Anterior cingulate cortex (tissue), 58 donors: ENCODE results near the gene MAPK8IP3.
"Not testable (repeated sequence)": the region's sequence is repeated elsewhere in the genome, so short reads cannot be mapped to it uniquely, and the experiment has no call there.

ENCODE experiments used
- DNase-seq, 58 donors: peaks; one replicate each; lab custom pipeline; 2025; lab: John Stamatoyannopoulos, UW

MAPK8IP3 gene

DNA sequence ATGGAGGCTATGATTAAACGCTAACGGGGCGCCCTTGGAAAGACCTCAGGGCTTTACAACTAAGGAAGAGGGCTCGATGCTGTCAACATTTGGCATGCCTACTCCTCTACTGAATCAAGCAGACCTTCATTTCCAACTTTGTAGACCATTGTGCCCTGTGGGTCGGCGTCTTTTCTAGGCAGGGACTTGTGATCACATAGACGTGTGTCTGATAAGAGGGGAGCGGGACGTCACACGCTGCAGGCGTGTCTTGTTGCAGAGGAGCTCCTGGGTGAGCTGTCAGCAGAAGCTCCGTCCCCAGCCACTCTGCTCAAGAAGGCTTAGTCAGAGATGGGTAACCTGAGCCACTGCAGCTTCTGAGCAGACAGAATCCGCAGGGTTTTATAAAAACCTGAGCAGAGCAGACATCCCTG lies 2.8 kb downstream of the MAPK8IP3 start:
- peak in 18 of 58 donors; percentile 8 to 67 (median 29) for DNase-seq

DNA sequence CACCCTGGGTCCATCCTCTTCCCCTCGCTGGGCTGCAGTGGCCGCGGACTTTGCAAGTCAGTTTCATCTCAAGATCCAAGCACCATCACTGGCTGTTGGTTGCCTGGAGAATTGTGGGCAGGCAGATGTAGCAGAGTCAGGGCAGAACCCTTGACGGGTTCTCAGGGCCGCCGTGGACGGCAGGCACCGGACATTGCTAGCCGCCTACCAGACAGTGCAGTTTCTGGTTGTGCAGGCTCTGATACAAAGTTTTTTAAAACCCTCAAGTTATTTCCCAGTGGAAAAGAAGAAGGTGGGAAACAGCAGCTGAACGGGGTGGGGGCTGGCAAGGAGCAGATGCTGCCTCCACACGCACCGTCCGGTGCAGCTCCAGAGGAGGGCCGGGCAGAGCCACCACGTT lies 3.4 kb downstream of the MAPK8IP3 start:
- DNase-seq = no peak

DNA sequence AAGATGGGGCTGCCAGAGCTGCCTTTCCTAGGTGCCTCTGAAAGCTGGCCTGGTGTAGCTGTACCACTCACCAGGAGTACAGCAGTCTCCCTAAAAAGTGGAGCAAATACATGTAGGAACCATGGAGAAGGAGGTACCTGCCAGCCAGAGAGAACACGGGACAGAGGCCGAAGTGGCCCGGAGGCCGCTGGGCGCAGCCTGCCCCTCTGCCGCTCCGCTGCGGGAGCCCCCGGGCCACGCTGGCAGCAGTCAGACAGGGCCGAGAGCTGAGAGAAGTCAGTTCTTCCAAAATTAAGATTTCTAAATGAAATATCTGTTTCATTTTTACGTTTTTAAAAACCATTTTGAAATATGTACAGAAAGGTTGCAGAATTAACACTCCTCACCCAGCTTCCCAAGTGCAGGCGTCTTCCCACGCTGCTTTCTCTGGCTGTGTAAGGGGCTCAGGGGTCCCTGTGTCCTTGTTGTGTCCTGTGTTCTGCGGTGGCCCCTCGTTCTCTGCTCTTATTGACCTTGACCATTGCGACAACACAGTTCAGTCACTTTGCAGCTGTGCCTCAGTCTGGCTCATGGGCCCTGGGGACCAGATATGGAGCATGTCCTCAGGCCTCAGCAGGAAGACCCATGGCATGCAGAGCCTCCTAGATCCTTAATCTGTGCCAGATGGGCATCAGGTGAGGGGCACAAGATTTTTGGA lies 5.0 kb downstream of the MAPK8IP3 start:
- DNase-seq = no peak

GRCh38 chr16:1712791-1713261 lies 6.8 kb downstream of the MAPK8IP3 start:
- peak in 4 of 58 donors; percentile 4 to 16 (median 7) for DNase-seq

GRCh38 chr16:1713331-1713730 lies 7.3 kb downstream of the MAPK8IP3 start:
- no peak for DNase-seq

- peak in 18 of 58 donors; percentile 6 to 41 (median 24) for DNase-seq
Measured at GRCh38 chr16:1713933-1714332, 7.9 kb downstream of the MAPK8IP3 start.

GRCh38 chr16:1715220-1715619 lies 9.2 kb downstream of the MAPK8IP3 start:
- no peak for DNase-seq

DNA sequence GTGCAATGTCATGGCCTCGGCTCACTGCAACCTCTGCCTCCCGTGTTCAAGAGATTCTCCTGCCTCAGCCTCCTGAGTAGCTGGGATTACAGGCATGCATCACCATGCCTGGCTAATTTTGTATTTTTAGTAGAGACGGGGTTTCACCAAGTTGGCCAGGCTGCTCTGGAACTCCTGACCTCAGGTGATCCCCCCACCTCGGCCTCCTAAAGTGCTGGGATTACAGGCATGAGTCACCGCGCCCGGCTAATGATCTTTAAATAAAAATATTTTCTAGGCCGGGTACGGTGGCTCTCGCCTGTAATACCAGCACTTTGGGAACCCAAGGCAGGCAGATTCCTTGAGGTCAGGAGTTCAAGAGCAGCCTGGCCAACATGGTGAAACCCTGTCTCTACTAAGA lies 12.2 kb downstream of the MAPK8IP3 start:
- DNase-seq = not testable (repeated sequence)

GRCh38 chr16:1719559-1720229 lies 13.7 kb downstream of the MAPK8IP3 start:
- DNase-seq = not testable (repeated sequence)

GRCh38 chr16:1721372-1721771 lies 15.4 kb downstream of the MAPK8IP3 start:
- no peak for DNase-seq

GRCh38 chr16:1723450-1724147 lies 17.6 kb downstream of the MAPK8IP3 start:
- peak in 19 of 58 donors; percentile 5 to 51 (median 26) for DNase-seq

DNA sequence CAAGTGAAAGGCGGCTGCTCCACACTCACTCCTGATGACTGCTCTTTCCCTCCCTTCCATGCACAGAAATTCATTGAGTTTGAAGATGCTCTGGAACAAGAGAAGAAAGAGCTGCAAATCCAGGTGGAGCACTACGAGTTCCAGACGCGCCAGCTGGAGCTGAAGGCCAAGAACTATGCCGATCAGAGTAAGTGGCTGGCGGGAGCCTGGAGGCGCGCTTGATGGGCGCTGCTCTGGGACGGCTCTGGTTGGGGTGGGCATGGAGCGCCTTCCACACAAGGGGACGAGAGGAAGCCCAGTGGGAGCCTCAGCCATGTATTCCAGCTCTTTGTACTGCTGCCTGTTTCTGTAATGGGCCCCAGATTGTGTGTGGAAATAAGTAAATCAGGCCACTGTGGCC lies 18.5 kb downstream of the MAPK8IP3 start:
- no peak for DNase-seq

GRCh38 chr16:1726661-1727502 lies 20.9 kb downstream of the MAPK8IP3 start:
- DNase-seq = no peak

- DNase-seq = no peak
Measured at GRCh38 chr16:1727651-1728624, 21.9 kb downstream of the MAPK8IP3 start.

DNA sequence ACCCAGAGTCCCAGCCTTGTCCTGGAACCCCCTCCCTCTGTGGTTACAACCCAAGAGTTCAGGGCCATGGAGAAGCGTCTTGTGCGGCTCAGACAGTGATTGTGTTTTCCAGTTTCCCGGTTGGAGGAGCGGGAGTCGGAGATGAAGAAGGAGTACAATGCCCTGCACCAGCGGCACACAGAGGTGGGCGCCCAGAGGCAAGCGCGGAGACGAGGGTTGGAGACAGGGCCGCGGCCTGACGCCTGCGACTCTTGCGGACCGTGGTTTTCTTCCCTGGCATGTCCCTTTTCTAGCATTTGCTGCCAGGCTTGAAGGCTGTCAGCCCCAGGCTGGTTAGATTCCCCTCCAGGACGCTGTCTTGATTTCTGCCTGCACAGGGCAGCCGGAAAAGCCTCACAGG lies 23.0 kb downstream of the MAPK8IP3 start:
- no peak for DNase-seq

DNA sequence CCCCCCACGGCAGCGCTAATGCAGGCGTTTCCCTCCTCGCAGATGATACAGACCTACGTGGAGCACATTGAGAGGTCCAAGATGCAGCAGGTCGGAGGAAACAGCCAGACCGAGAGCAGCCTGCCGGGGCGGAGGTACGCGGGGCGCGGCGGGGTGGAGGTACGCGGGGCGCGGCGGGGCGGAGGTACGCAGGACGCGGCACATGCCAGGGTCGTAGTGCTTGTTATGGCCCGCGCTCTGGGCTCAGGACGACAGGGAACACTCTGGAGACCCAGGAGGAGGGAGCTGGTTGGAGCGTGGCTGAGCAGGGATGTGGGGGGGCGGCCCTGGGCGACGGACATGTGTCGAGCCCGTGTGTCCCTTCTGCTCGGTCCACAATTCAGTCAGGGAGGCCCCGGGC lies 23.4 kb downstream of the MAPK8IP3 start:
- no peak for DNase-seq

DNA sequence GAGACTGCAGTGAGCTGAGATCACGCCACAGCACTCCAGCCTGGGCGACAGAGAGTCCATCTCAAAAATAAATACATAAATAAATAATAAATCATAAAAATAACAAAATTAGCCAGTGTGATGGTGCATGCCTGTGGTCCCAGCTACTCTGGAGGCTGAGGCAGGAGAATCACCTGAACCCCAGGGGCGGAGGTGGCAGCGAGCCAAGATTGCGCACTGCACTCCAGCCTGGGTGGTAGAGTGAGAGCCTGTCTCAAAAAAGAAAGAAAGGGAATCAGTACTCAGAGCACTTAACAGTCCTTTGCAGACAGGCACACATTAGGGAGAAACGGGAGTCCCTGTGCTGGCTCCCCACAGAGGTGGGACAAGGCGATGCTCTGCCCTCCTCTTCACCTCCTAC lies 25.1 kb downstream of the MAPK8IP3 start:
- DNase-seq = no peak

- DNase-seq = no peak
Measured at GRCh38 chr16:1731603-1732002, 25.6 kb downstream of the MAPK8IP3 start.

DNA sequence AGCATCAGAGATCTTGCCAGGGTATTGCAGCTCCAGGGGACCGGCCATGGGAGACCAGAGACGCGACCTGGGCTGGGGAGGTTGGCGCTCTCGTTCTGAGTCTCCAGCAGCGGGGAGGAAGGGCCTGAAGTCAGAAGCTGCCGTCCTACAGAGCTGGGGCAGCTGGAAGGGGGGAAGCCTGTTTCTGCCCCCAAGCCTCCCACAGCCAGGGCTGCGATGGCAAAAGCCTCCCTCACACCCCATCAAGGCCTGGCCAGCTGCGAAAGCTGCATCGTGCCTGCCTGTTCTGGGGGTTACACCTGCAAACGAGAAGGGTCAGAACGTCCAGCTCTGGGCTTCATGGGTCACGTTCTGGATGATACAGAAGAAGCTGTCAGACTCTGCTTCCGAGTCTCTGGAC lies 26.1 kb downstream of the MAPK8IP3 start:
- DNase-seq = no peak
